Keratinocyte (primary cell): Measurements from ENCODE around the gene ACOT9. TPM values are rescaled to one million over a fixed set of nuclear protein-coding genes. Genes with fewer than 3 reads are reported as not detected.

Experiments
- DNase-seq: peaks from one replicate; pipeline ENCODE4 v3.0.0-alpha.2; 2011; ENCODE audit warnings: low read depth, missing footprints, low spot score
- FAIRE-seq: peaks from 2 replicates; lab custom pipeline; 2011; peaks lifted over from hg19 to GRCh38; lab: Jason Lieb, UNC
- H2AFZ ChIP-seq: 2 replicates; pipeline ENCODE4 v1.6.0; 2012; ENCODE audit warnings: low read length, control low read depth, inconsistent platforms; ENCODE audit not compliant: control insufficient read depth
- H3K27ac ChIP-seq: 2 replicates; pipeline ENCODE4 v1.5.1; 2011; ENCODE audit warnings: low read length; ENCODE audit not compliant: control insufficient read depth, insufficient read depth
- H3K27me3 ChIP-seq: 3 replicates; pipeline ENCODE4 v1.6.0; 2011; ENCODE audit warnings: low read length; ENCODE audit not compliant: control insufficient read depth, insufficient read depth; ENCODE audit errors: extremely low read depth
- H3K36me3 ChIP-seq, 2 experiments: 2 replicates in 1 of 2; 3 replicates in 1 of 2; pipeline ENCODE4 v1.5.1; 2011; ENCODE audit warnings: low read length in 2 of 2, mild to moderate bottlenecking in 1 of 2; ENCODE audit not compliant: control insufficient read depth in 2 of 2, insufficient read depth in 2 of 2; ENCODE audit errors: extremely low read depth in 1 of 2
- H3K4me1 ChIP-seq: 3 replicates; pipeline ENCODE4 v1.5.1; 2011; ENCODE audit warnings: low read length; ENCODE audit not compliant: control insufficient read depth, insufficient read depth; ENCODE audit errors: extremely low read depth
- H3K4me2 ChIP-seq: 3 replicates; pipeline ENCODE4 v1.6.0; 2011; ENCODE audit warnings: low read depth, low read length; ENCODE audit not compliant: control insufficient read depth, insufficient read depth; ENCODE audit errors: extremely low read depth
- H3K4me3 ChIP-seq, 3 experiments: fragments of 200-600 bp in 1 of 3; sonication (generic) in 1 of 3; 2 replicates in 2 of 3; 3 replicates in 1 of 3; pipeline ENCODE4 v1.5.1; 2011 to 2016; ENCODE audit warnings: low read length in 3 of 3, mild to moderate bottlenecking in 3 of 3, control low read depth in 2 of 3, inconsistent platforms in 1 of 3, low read depth in 1 of 3, mixed read lengths in 1 of 3, mixed run types in 1 of 3, moderate library complexity in 1 of 3; ENCODE audit not compliant: control insufficient read depth in 2 of 3, insufficient read depth in 2 of 3; ENCODE audit errors: extremely low read depth in 1 of 3
- H3K79me2 ChIP-seq: 2 replicates; pipeline ENCODE4 v1.6.0; 2012; ENCODE audit warnings: low read length; ENCODE audit not compliant: control insufficient read depth, insufficient read depth
- H3K9ac ChIP-seq: 3 replicates; pipeline ENCODE4 v1.6.0; 2011; ENCODE audit warnings: low read length; ENCODE audit not compliant: control insufficient read depth, insufficient read depth; ENCODE audit errors: extremely low read depth
- H3K9me1 ChIP-seq: 3 replicates; pipeline ENCODE4 v1.6.0; 2011; ENCODE audit warnings: low read length; ENCODE audit not compliant: control insufficient read depth, insufficient read depth; ENCODE audit errors: extremely low read depth
- H3K9me3 ChIP-seq: 2 replicates; pipeline ENCODE4 v1.5.1; 2012; ENCODE audit warnings: low read depth, low read length; ENCODE audit not compliant: control insufficient read depth
- H4K20me1 ChIP-seq: 3 replicates; pipeline ENCODE4 v1.6.0; 2011; ENCODE audit warnings: low read length; ENCODE audit not compliant: control insufficient read depth, insufficient read depth; ENCODE audit errors: extremely low read depth
- EZH2 ChIP-seq: IDR thresholded peaks from one replicate; pipeline ENCODE4 v1.6.1; 2012; ENCODE audit warnings: inconsistent platforms, mild to moderate bottlenecking, low read length, moderate library complexity
- dilution Hi-C: fragments of 300-500 bp; cut with MboI; formaldehyde crosslinking; loops from one replicate; pipeline ENCODE4 v1.7.0; 2020; ENCODE audit warnings: low sequenced_read_pairs; ENCODE audit not compliant: extremely low pct_ligation_motif_present
- polyA plus RNA-seq, 5 experiments: library from polyadenylated mRNA; depleted of rRNA in 3 of 5; stranded (reverse) in 3 of 5; stranded (forward) in 1 of 5; unstranded in 1 of 5; fragments of >200 nt; gene quantifications; 1 replicate in 1 of 5; 2 replicates in 3 of 5; 3 replicates in 1 of 5; pipeline versions ENCODE4 v1.2.1 to v1.2.3, GENCODE V29; 2011 to 2012; ENCODE audit warnings: missing spikeins in 2 of 5, low read depth in 1 of 5, low replicate concordance in 1 of 5
- TF ChIP-seq, protein P1 (sequence below), 3 experiments: IDR thresholded peaks in 1 of 3; conservative IDR thresholded peaks in 1 of 3; optimal IDR thresholded peaks in 1 of 3; 2 replicates in 2 of 3; 3 replicates in 1 of 3; pipeline versions ENCODE3 to v1.5.1; 2011; ENCODE audit warnings: low read length in 3 of 3, mild to moderate bottlenecking in 3 of 3, moderate library complexity in 2 of 3, control low read depth in 1 of 3, inconsistent platforms in 1 of 3; ENCODE audit not compliant: insufficient read depth in 2 of 3; ENCODE audit errors: extremely low read depth in 1 of 3

Gene ACOT9
- polyA plus RNA-seq, 1 donor (not counting 4 experiments of a cell fraction or from before 2014, with no cell fraction given): 91.9 TPM

DNA sequence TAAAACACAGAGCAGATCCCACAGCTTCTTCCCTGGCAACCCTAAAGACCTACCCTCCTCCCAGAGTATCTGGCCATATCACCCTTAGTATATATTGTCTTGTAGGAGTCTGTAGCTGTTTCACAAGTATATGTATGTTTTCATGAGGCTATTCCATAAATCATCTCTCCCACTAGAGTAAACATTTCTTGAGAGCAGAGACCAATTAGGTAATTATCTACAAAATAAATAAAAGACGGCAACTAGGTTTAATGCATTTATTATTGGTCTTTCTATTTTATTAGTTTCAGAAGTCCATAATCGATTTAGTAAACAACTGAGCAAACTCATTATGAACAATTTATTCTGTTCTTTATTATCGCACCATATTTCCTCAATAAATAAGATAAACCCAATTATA is 7.0 kb downstream of the ACOT9 start:
- TF ChIP-seq EZH2: no peak
- H3K9ac ChIP-seq: no peak overlapping the region
- peaks cover 5% of the 10 kb centered on the region for H4K20me1 ChIP-seq
- no peak overlapping the region for H3K27ac ChIP-seq
- no peak overlapping the region for H2AFZ ChIP-seq
- dilution Hi-C loops: no loop called here
- FAIRE-seq (no peak), DNase-seq (no peak)
- H3K9me1 ChIP-seq: no peaks in the 10 kb centered on the region
- no peaks in the 10 kb centered on the region for H3K36me3 ChIP-seq
- H3K4me3 ChIP-seq: no peak overlapping the region
- H3K4me2 ChIP-seq: no peak overlapping the region
- H3K27me3 ChIP-seq: no peaks in the 10 kb centered on the region
- peaks cover 71% of the 10 kb centered on the region for H3K79me2 ChIP-seq
- H3K4me1 ChIP-seq: peaks cover 3% of the 10 kb centered on the region
- no peaks in the 10 kb centered on the region for H3K9me3 ChIP-seq

DNA sequence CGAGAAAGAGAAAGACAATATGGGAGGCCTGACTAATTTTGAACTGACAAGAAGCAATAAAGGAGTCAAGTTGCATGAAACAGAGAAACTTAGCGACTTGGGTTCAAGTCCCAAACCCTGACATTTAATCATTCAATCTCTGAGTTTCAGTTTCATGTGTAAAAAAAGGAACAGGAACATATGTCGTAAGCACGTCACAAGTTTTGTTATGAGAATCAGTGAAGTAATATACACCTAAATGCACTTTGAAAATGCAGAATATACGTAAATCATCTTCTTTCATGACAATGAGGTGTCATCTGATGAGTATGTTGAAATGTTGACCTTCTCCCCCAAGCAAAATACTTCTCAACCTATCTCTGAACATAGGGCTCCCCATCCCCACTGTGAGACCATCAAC is 10.4 kb downstream of the ACOT9 start:
- no peak for DNase-seq
- Histone ChIP-seq H3K9me1 (no peaks in the 10 kb centered on the region), H3K27me3 (no peaks in the 10 kb centered on the region), H3K4me2 (no peak overlapping the region), H3K4me1 (no peaks in the 10 kb centered on the region), H3K36me3 (peaks cover 0 to 2% of the 10 kb centered on the region in 2 experiments), H4K20me1 (peaks cover 5% of the 10 kb centered on the region), H2AFZ (no peak overlapping the region), H3K79me2 (peaks cover 47% of the 10 kb centered on the region), H3K27ac (no peak overlapping the region), H3K9ac (no peak overlapping the region), H3K9me3 (no peaks in the 10 kb centered on the region), H3K4me3 (no peak overlapping the region)
- no peak for TF ChIP-seq EZH2
- dilution Hi-C loops: no loop called here
- FAIRE-seq: no peak

DNA sequence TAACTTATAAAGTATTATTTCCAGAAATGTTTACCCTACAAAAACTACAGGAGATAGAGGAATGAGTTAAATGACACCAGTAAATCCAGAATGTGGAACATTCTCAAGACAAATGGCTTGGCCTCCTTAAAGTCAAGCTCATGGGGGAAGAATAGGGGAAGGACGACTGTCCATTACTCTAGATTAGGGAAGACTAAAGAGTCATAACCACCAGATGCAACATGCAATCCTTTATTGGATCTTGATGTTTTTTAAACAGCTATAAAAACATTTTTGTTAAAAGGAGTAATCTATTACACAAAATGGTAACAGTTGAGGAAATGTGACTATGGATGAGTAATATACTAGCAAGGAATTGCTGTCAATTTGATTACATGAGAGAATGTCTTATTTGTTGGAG is 11.1 kb downstream of the ACOT9 start:
- FAIRE-seq (no peak), DNase-seq (no peak)
- no peaks in the 10 kb centered on the region for H4K20me1 ChIP-seq
- H3K9ac ChIP-seq: no peak overlapping the region
- H3K9me3 ChIP-seq: no peaks in the 10 kb centered on the region
- H3K4me2 ChIP-seq: no peak overlapping the region
- peaks cover 0 to 2% of the 10 kb centered on the region in 2 experiments for H3K36me3 ChIP-seq
- no peak overlapping the region for H2AFZ ChIP-seq
- no peaks in the 10 kb centered on the region for H3K27me3 ChIP-seq
- no peak overlapping the region for H3K4me3 ChIP-seq
- no peaks in the 10 kb centered on the region for H3K4me1 ChIP-seq
- dilution Hi-C loops: no loop called here
- TF ChIP-seq, protein P1, sequence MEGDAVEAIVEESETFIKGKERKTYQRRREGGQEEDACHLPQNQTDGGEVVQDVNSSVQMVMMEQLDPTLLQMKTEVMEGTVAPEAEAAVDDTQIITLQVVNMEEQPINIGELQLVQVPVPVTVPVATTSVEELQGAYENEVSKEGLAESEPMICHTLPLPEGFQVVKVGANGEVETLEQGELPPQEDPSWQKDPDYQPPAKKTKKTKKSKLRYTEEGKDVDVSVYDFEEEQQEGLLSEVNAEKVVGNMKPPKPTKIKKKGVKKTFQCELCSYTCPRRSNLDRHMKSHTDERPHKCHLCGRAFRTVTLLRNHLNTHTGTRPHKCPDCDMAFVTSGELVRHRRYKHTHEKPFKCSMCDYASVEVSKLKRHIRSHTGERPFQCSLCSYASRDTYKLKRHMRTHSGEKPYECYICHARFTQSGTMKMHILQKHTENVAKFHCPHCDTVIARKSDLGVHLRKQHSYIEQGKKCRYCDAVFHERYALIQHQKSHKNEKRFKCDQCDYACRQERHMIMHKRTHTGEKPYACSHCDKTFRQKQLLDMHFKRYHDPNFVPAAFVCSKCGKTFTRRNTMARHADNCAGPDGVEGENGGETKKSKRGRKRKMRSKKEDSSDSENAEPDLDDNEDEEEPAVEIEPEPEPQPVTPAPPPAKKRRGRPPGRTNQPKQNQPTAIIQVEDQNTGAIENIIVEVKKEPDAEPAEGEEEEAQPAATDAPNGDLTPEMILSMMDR (optimal IDR thresholded peaks at IDR 0.05 in 1 of 3, IDR thresholded peaks at IDR 0.05 in 1 of 3, conservative IDR thresholded peaks at IDR 0.05 in 1 of 3; ENCODE audit: extremely low read depth in 1 of 3, insufficient read depth in 2 of 3, low read length in 3 of 3): no peak
- TF ChIP-seq EZH2: no peak
- H3K9me1 ChIP-seq: no peaks in the 10 kb centered on the region
- no peak overlapping the region for H3K27ac ChIP-seq
- H3K79me2 ChIP-seq: peaks cover 44% of the 10 kb centered on the region
